Neural cell (in vitro differentiated cells): ENCODE data around the gene RFX3. TPM values are rescaled to one million over a fixed set of nuclear protein-coding genes. Genes with fewer than 3 reads are reported as not detected.

Source experiments
- H2AFZ ChIP-seq: fragments of 200-600, 300-800 bp; sonication (generic), shearing (Covaris generic); 2 replicates; pipeline ENCODE4 v1.6.0; 2014; ENCODE audit warnings: low read depth, mild to moderate bottlenecking, antibody characterized with exemption, low read length, moderate library complexity
- H3F3A ChIP-seq: fragments of 200-600 bp; shearing (Covaris generic); 2 replicates; pipeline ENCODE4 v1.6.1; 2016; ENCODE audit warnings: mild to moderate bottlenecking, moderate library complexity, mixed read lengths, antibody characterized with exemption, low read length; ENCODE audit not compliant: insufficient read depth, poor library complexity, severe bottlenecking
- H3K27ac ChIP-seq: fragments of 200-600, 300-800 bp; sonication (generic), shearing (Covaris generic); 2 replicates; pipeline ENCODE4 v1.5.1; 2014; ENCODE audit warnings: mild to moderate bottlenecking, low read length, moderate library complexity
- H3K27me3 ChIP-seq: fragments of 300-800, 200-600 bp; sonication (generic), shearing (Covaris generic); 2 replicates; pipeline ENCODE4 v1.6.0; 2014; ENCODE audit warnings: mild to moderate bottlenecking, low read depth, low read length, moderate library complexity; ENCODE audit not compliant: insufficient read depth
- H3K36me3 ChIP-seq: fragments of 300-800, 200-600 bp; sonication (generic), shearing (Covaris generic); 2 replicates; pipeline ENCODE4 v1.5.1; 2014; ENCODE audit warnings: mild to moderate bottlenecking, antibody characterized with exemption, low read length, moderate library complexity; ENCODE audit not compliant: insufficient read depth
- H3K4me2 ChIP-seq: fragments of 300-800, 200-600 bp; sonication (generic), shearing (Covaris generic); 2 replicates; pipeline ENCODE4 v1.6.0; 2014; ENCODE audit warnings: mild to moderate bottlenecking, low read length
- H3K4me3 ChIP-seq: fragments of 300-800, 200-600 bp; sonication (generic), shearing (Covaris generic); 2 replicates; pipeline ENCODE4 v1.5.1; 2014; ENCODE audit warnings: mild to moderate bottlenecking, low read length, moderate library complexity
- H3K79me2 ChIP-seq: fragments of 200-600 bp; shearing (Covaris generic); replicated peaks from 2 replicates; pipeline ENCODE4 v1.6.0; 2014; ENCODE audit warnings: mild to moderate bottlenecking, low read length, moderate library complexity; ENCODE audit not compliant: insufficient read depth
- H3K9ac ChIP-seq: fragments of 300-800, 200-600 bp; sonication (generic), shearing (Covaris generic); 2 replicates; pipeline ENCODE4 v1.6.1; 2016; ENCODE audit warnings: mild to moderate bottlenecking, low read length, mixed read lengths
- H3K9me2 ChIP-seq: fragments of 200-600 bp; shearing (Covaris generic); 2 replicates; pipeline ENCODE4 v1.6.1; 2016; ENCODE audit warnings: mild to moderate bottlenecking, low read length, mixed read lengths; ENCODE audit not compliant: insufficient read depth
- H3K9me3 ChIP-seq: fragments of 200-600, 300-800 bp; sonication (generic), shearing (Covaris generic); 2 replicates; pipeline ENCODE4 v1.6.1; 2016; ENCODE audit warnings: mild to moderate bottlenecking, mixed run types, low read length, moderate library complexity, mixed read lengths
- H4K20me1 ChIP-seq: fragments of 200-600 bp; shearing (Covaris generic); 2 replicates; pipeline ENCODE4 v1.6.1; 2016; ENCODE audit warnings: mild to moderate bottlenecking, mixed run types; ENCODE audit not compliant: insufficient read depth
- EP300 ChIP-seq: fragments of 450-650 bp; conservative IDR thresholded peaks from 2 replicates; pipeline ENCODE4 v1.6.1; 2014; ENCODE audit warnings: antibody characterized with exemption, mild to moderate bottlenecking, moderate library complexity; ENCODE audit not compliant: poor library complexity, severe bottlenecking
- EZH2 ChIP-seq: fragments of 200-600, 300-800 bp; shearing (Covaris generic), sonication (generic); IDR thresholded peaks from 2 replicates; pipeline ENCODE4 v1.6.1; 2014; ENCODE audit warnings: antibody characterized with exemption, low read length, borderline replicate concordance, mild to moderate bottlenecking; ENCODE audit not compliant: insufficient read depth, poor library complexity, severe bottlenecking
- MXI1 ChIP-seq: fragments of 450-650 bp; conservative IDR thresholded peaks from 2 replicates; pipeline ENCODE4 v1.6.1; 2014; ENCODE audit warnings: antibody characterized with exemption, mild to moderate bottlenecking; ENCODE audit not compliant: poor library complexity, severe bottlenecking
- POLR2AphosphoS5 ChIP-seq: IDR thresholded peaks from 2 replicates; pipeline ENCODE4 v1.6.1; 2012
- RAD21 ChIP-seq: fragments of 450-650 bp; conservative IDR thresholded peaks from 2 replicates; pipeline ENCODE4 v1.6.1; 2014; ENCODE audit warnings: antibody characterized with exemption, mild to moderate bottlenecking, moderate library complexity
- SMC3 ChIP-seq: fragments of 450-650 bp; conservative IDR thresholded peaks from 2 replicates; pipeline ENCODE4 v1.6.1; 2014; ENCODE audit warnings: antibody characterized with exemption, mild to moderate bottlenecking, moderate library complexity; ENCODE audit not compliant: poor library complexity
- TAF1 ChIP-seq: IDR thresholded peaks from 2 replicates; pipeline ENCODE4 v1.6.1; 2012; ENCODE audit warnings: low read depth
- polyA plus RNA-seq: library from polyadenylated mRNA; depleted of rRNA; stranded (reverse); fragments of >200 nt; gene quantifications from 2 replicates; pipeline ENCODE4 v1.2.3, GENCODE V29; 2014
- TF ChIP-seq, protein P1 (sequence below): IDR thresholded peaks from 2 replicates; pipeline ENCODE4 v1.6.1; 2012; ENCODE audit warnings: borderline replicate concordance
- TF ChIP-seq, protein P2 (sequence below): fragments of 450-650 bp; IDR thresholded peaks from 2 replicates; pipeline ENCODE4 v1.5.1; 2014; ENCODE audit warnings: antibody characterized with exemption, mild to moderate bottlenecking, moderate library complexity; ENCODE audit not compliant: poor library complexity, severe bottlenecking

The RFX3 gene
- polyA plus RNA-seq, 1 donor from 2014 or later: 27.6 TPM

DNA sequence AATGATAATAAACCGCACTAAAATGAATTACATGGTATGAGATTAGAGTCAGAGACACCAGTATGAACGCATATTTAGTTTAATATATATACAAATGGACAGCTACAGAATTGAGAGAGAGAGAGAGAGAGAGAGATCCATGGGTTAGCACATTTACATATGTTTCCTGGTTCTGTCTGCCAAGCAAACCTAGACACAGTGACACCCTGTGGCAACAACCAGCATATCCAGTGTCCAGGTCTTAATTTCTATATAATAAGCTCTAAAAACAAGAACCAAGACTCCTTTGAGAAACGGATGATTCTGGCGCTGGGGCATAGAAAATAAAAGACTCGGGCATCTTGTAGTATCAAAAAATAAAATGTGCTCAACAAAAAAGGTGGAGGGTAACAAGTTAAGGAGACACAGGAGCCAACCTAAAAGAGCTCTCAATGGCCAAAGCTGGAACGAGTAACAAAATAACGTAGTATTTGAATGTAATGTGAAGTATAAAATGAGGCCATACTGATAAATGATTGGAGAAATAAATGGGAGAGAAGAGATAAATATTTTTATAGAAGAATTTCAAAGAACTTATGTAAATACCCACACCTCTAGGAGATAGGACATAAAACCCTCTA is 84.5 kb downstream of the RFX3 start:
- peaks cover 2% of the 10 kb centered on the region for H4K20me1 ChIP-seq
- no peak for TF ChIP-seq EZH2
- no peak for TF ChIP-seq POLR2AphosphoS5
- TF ChIP-seq TAF1: no peak
- TF ChIP-seq, protein P1, sequence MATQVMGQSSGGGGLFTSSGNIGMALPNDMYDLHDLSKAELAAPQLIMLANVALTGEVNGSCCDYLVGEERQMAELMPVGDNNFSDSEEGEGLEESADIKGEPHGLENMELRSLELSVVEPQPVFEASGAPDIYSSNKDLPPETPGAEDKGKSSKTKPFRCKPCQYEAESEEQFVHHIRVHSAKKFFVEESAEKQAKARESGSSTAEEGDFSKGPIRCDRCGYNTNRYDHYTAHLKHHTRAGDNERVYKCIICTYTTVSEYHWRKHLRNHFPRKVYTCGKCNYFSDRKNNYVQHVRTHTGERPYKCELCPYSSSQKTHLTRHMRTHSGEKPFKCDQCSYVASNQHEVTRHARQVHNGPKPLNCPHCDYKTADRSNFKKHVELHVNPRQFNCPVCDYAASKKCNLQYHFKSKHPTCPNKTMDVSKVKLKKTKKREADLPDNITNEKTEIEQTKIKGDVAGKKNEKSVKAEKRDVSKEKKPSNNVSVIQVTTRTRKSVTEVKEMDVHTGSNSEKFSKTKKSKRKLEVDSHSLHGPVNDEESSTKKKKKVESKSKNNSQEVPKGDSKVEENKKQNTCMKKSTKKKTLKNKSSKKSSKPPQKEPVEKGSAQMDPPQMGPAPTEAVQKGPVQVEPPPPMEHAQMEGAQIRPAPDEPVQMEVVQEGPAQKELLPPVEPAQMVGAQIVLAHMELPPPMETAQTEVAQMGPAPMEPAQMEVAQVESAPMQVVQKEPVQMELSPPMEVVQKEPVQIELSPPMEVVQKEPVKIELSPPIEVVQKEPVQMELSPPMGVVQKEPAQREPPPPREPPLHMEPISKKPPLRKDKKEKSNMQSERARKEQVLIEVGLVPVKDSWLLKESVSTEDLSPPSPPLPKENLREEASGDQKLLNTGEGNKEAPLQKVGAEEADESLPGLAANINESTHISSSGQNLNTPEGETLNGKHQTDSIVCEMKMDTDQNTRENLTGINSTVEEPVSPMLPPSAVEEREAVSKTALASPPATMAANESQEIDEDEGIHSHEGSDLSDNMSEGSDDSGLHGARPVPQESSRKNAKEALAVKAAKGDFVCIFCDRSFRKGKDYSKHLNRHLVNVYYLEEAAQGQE: no peak
- TF ChIP-seq MXI1: no peak
- TF ChIP-seq RAD21: peak; percentile 47
- peak; percentile 31 for TF ChIP-seq SMC3
- TF ChIP-seq, protein P2, sequence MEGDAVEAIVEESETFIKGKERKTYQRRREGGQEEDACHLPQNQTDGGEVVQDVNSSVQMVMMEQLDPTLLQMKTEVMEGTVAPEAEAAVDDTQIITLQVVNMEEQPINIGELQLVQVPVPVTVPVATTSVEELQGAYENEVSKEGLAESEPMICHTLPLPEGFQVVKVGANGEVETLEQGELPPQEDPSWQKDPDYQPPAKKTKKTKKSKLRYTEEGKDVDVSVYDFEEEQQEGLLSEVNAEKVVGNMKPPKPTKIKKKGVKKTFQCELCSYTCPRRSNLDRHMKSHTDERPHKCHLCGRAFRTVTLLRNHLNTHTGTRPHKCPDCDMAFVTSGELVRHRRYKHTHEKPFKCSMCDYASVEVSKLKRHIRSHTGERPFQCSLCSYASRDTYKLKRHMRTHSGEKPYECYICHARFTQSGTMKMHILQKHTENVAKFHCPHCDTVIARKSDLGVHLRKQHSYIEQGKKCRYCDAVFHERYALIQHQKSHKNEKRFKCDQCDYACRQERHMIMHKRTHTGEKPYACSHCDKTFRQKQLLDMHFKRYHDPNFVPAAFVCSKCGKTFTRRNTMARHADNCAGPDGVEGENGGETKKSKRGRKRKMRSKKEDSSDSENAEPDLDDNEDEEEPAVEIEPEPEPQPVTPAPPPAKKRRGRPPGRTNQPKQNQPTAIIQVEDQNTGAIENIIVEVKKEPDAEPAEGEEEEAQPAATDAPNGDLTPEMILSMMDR: peak; percentile 49
- no peak overlapping the region for H3K4me3 ChIP-seq
- no peaks in the 10 kb centered on the region for H3K36me3 ChIP-seq
- no peaks in the 10 kb centered on the region for H3K27me3 ChIP-seq
- no peak overlapping the region for H3K4me2 ChIP-seq
- H2AFZ ChIP-seq: no peak overlapping the region
- no peaks in the 10 kb centered on the region for H3K9me2 ChIP-seq
- H3F3A ChIP-seq: no peaks in the 10 kb centered on the region
- no peak overlapping the region for H3K27ac ChIP-seq
- H3K9me3 ChIP-seq: no peaks in the 10 kb centered on the region
- H3K79me2 ChIP-seq: peaks cover 41% of the 10 kb centered on the region
- H3K9ac ChIP-seq: no peak overlapping the region

DNA sequence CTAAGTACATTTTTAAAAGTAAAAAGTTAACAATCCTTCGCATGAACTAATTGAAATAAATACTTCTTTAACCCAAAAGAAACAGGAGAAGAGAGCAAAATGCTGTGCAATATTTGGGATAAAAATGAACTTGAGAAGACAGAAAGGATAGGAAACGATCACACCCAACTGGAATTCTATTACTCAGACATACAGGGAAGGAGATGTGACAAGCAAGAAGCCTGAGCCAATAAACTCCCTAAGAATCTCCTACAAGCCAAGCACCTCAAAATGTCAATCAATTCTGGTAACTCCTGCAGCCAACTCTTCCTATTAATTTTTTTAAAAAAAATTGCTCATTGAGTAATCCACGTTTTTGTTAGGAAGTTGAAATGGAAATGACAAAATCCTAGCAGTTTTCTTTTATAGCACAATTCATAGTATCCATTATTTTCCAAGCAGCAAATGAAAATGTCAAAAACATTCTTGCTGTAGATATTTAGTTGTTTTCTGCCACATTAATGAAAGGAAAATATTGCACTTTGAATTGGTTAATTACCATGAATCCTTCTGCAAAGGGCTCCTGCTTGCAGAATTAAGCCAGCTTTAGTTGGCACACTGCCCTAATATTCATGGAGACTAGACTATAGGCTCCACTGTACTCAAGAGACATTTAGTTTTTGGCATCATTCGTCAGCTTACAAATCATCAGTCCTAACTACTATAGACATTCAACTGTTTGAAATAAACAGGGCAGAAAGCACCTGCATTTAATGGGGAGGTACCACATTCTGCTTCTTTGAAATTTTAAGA is 89.0 kb downstream of the RFX3 start:
- no peak overlapping the region for H3K4me2 ChIP-seq
- H3K4me3 ChIP-seq: no peak overlapping the region
- H3K36me3 ChIP-seq: no peaks in the 10 kb centered on the region
- H3K9ac ChIP-seq: no peak overlapping the region
- no peaks in the 10 kb centered on the region for H3K9me2 ChIP-seq
- no peak overlapping the region for H2AFZ ChIP-seq
- no peaks in the 10 kb centered on the region for H3K27me3 ChIP-seq
- H4K20me1 ChIP-seq: no peaks in the 10 kb centered on the region
- H3K27ac ChIP-seq: no peak overlapping the region
- H3K79me2 ChIP-seq: peaks cover 37% of the 10 kb centered on the region
- no peak for TF ChIP-seq POLR2AphosphoS5
- TF ChIP-seq RAD21: no peak
- no peak for TF ChIP-seq EZH2
- TF ChIP-seq MXI1: no peak
- TF ChIP-seq, protein P1: no peak
- TF ChIP-seq EP300: no peak
- TF ChIP-seq SMC3: no peak
- TF ChIP-seq, protein P2: no peak
- TF ChIP-seq TAF1: no peak
- H3K9me3 ChIP-seq: no peaks in the 10 kb centered on the region
- H3F3A ChIP-seq: no peaks in the 10 kb centered on the region
